ENCODE data around the gene SAMSN1.
"Not testable (repeated sequence)": the region's sequence is repeated elsewhere in the genome, so short reads cannot be mapped to it uniquely, and the experiment has no call there.

Gene SAMSN1

GRCh38 chr21:14527696-14528652, 18.1 kb downstream of the SAMSN1 start:
- H3K4me3 ChIP-seq (ENCODE audit: low read length), result no peak overlapping the region; the same call in 1 of the 2 replicates
- no peak for TF ChIP-seq ZNF274 (IDR thresholded peaks at IDR 0.05; ENCODE audit: low read depth, low read length)

GRCh38 chr21:14526836-14527695, 19.0 kb downstream of the SAMSN1 start:
- no peak for TF ChIP-seq ZNF274 (IDR thresholded peaks at IDR 0.05; ENCODE audit: low read depth, low read length)
- H3K4me3 ChIP-seq (ENCODE audit: low read length), result peak overlapping the region; percentile 31; the same call in 1 of the 2 replicates

GRCh38 chr21:14526199-14526598, 19.9 kb downstream of the SAMSN1 start:
- no peak for TF ChIP-seq ZNF274 (IDR thresholded peaks at IDR 0.05; ENCODE audit: low read depth, low read length)
- H3K4me3 ChIP-seq (ENCODE audit: low read length), result no peak overlapping the region

GRCh38 chr21:14523234-14523633, 22.9 kb downstream of the SAMSN1 start:
- TF ChIP-seq ZNF274 (IDR thresholded peaks at IDR 0.05; ENCODE audit: low read depth, low read length), result no peak
- peak overlapping the region; percentile 48 for H3K4me3 ChIP-seq (ENCODE audit: low read length)

GRCh38 chr21:14522736-14523135, 23.4 kb downstream of the SAMSN1 start:
- 0 out of 2 replicates have a peak overlapping the region, but pooled peaks have one; percentile 48 for H3K4me3 ChIP-seq (ENCODE audit: low read length)
- no peak for TF ChIP-seq ZNF274 (IDR thresholded peaks at IDR 0.05; ENCODE audit: low read depth, low read length)

- peak overlapping the region; percentile 18; the same call in 1 of the 2 replicates for H3K4me3 ChIP-seq (ENCODE audit: low read length)
- TF ChIP-seq ZNF274 (IDR thresholded peaks at IDR 0.05; ENCODE audit: low read depth, low read length), result no peak
Measured at GRCh38 chr21:14520535-14520934, 25.6 kb downstream of the SAMSN1 start.

- H3K4me3 ChIP-seq (ENCODE audit: low read length), result no peak overlapping the region
- TF ChIP-seq ZNF274 (IDR thresholded peaks at IDR 0.05; ENCODE audit: low read depth, low read length), result no peak
Measured at GRCh38 chr21:14519000-14519399, 27.1 kb downstream of the SAMSN1 start.

- TF ChIP-seq ZNF274 (IDR thresholded peaks at IDR 0.05; ENCODE audit: low read depth, low read length), result no peak
Measured at GRCh38 chr21:14513804-14514203, 32.3 kb downstream of the SAMSN1 start.

GRCh38 chr21:14506859-14507457, 39.2 kb downstream of the SAMSN1 start:
- not testable (repeated sequence) for H3K4me3 ChIP-seq (ENCODE audit: low read length)

More at GRCh38 chr21:14513804-14514203, 32.3 kb downstream of the SAMSN1 start:
- no peak overlapping the region for H3K4me3 ChIP-seq (ENCODE audit: low read length)

GRCh38 chr21:14500873-14501272, 45.2 kb downstream of the SAMSN1 start:
- H3K4me3 ChIP-seq (ENCODE audit: low read length), result no peak overlapping the region
- no peak for TF ChIP-seq ZNF274 (IDR thresholded peaks at IDR 0.05; ENCODE audit: low read depth, low read length)

GRCh38 chr21:14499316-14499715, 46.8 kb downstream of the SAMSN1 start:
- no peak overlapping the region for H3K4me3 ChIP-seq (ENCODE audit: low read length)
- TF ChIP-seq ZNF274 (IDR thresholded peaks at IDR 0.05; ENCODE audit: low read depth, low read length), result no peak

- no peak for TF ChIP-seq ZNF274 (IDR thresholded peaks at IDR 0.05; ENCODE audit: low read depth, low read length)
- H3K4me3 ChIP-seq (ENCODE audit: low read length), result no peak overlapping the region
Measured at GRCh38 chr21:14497825-14498224, 48.3 kb downstream of the SAMSN1 start.

GRCh38 chr21:14495075-14495474, 51.0 kb downstream of the SAMSN1 start:
- no peak overlapping the region for H3K4me3 ChIP-seq (ENCODE audit: low read length)
- TF ChIP-seq ZNF274 (IDR thresholded peaks at IDR 0.05; ENCODE audit: low read depth, low read length), result no peak

- H3K4me3 ChIP-seq (ENCODE audit: low read length), result not testable (repeated sequence)
Measured at GRCh38 chr21:14494181-14494580, 51.9 kb downstream of the SAMSN1 start.
